Measurements from ENCODE around the gene SORBS2.

The SORBS2 gene

DNA sequence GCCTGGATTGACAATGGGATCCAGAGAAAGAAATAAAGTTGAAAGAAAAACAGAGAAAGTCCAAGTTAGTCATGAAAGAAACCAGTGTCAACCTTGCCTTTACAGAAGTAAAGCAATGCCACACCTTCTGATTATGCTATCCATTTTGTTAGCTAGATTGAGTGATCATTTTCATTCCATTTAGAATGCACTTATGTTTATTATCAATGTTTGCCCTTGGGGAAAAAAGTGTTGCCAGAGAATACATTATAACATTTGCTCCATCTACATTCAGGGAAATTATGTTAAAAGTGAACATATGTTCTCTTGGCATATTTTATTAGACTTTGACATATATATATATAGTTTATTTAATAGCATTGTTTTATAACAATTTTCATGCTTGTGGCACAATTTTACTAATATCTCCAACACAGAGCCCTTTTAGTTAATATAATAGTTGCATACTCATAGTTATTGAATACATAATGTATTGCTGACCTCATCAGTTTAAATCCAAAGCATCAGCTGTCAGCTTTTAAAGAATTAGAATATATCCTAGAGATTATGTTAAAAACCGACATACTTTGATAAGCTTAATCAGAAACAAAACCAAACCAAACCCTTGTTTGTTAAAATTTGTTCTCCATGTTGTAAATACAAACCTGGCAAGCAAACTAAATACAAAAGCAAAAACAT is 134.2 kb downstream of the SORBS2 start:
- DNase-seq (ENCODE audit: low read depth) = no peak

DNA sequence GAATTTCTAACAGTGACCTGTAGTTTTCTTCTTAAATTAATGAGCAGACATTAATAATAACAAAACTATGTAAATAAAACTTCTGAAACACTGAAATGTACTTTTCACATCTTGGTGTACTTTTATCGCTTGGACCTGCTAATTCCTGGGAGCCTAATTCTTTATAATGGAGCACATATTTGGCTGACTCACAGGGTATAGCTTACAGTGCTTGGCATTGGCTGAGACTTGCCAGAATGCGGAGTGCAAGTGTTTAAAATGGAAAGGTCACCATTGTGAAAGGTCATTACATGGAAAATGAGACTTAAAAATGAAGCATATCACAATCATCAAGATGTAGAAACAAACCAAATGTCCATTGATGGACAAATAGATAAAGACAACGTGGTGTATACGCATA is 139.4 kb downstream of the SORBS2 start:
- no peak for DNase-seq (ENCODE audit: low read depth)

DNA sequence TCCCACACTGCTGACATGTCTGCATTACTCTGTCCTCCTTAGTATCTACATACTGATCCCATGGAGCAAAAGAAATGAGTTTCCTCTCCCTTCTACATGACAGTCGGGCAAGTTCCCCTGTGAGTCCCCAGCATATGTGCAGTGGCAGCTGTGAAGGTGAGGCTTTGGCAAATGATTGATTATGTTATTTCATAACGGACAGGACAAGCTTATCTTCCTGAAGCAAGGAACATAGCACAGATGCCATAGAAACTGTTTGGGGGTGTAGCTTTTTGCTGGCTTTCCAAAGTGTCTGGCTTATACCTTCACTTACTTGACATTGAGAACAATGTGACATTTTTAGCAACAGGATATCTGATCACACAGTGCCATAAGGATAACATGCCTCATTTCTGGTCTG is 139.8 kb downstream of the SORBS2 start:
- DNase-seq (ENCODE audit: low read depth) = no peak

DNA sequence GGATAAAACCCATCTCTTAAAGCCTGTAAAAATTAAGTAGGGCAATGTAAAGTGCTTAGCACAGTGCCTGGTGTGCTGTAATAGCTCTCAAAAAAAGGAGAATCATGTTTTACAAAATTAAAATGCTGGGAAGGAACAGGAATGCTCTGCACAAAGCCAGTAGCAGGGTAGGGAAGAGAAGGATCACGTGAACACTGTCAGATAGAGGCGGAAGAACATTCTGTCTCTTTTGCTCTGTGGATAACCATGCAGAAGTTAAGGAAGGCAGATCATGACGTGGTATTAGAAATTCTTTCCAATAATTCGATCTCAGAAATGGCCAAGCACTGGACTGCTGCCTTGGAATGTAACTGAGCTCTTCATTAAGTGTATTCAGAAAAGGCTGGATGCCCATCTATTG is 140.5 kb downstream of the SORBS2 start:
- no peak for DNase-seq (ENCODE audit: low read depth)

DNA sequence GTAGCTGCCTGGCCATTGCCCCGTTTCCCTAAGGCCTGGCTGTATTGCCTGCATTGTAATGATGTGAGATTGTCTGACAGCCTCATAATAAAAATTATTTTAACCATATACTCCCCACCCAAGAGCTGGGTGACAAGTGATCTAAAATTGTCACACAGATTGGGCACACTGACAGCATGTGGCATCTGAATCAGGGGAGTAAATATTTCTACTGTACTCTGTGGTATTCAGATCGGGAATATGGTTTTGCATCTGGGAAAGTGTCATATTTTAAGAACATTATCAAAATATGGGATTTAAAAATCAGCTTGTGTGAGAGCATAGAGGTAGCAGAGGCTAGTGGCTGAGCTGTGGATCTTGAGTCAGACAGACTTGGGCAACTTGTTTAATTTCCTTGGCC is 140.9 kb downstream of the SORBS2 start:
- DNase-seq (ENCODE audit: low read depth) = no peak

GRCh38 chr4:185669288-185669687 is 142.7 kb downstream of the SORBS2 start:
- DNase-seq (ENCODE audit: low read depth) = no peak

GRCh38 chr4:185666156-185666555 is 145.8 kb downstream of the SORBS2 start:
- no peak for DNase-seq (ENCODE audit: low read depth)

GRCh38 chr4:185665655-185666054 is 146.3 kb downstream of the SORBS2 start:
- no peak for DNase-seq (ENCODE audit: low read depth)

GRCh38 chr4:185664481-185664880 is 147.5 kb downstream of the SORBS2 start:
- DNase-seq (ENCODE audit: low read depth) = no peak

GRCh38 chr4:185662030-185662778 is 149.8 kb downstream of the SORBS2 start:
- DNase-seq (ENCODE audit: low read depth) = no peak

DNA sequence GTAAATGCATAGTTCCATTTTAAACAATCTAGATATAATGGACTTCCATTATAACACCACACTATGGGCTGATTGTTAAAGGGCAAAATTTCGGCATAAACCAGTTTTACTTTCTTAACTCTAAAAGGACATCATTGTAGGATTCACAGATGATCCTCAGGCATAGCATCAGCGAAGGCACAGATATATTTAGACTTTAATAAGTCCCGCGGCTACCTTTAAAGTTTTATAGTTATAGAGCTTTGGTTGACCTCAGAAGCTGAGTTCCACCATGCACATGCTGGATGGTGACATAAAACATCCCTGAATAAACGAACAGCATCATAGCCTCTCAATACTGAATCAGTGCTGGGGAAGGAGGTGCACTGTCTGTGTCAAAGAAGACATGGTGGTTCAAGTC is 151.7 kb downstream of the SORBS2 start:
- no peak for DNase-seq (ENCODE audit: low read depth)

DNA sequence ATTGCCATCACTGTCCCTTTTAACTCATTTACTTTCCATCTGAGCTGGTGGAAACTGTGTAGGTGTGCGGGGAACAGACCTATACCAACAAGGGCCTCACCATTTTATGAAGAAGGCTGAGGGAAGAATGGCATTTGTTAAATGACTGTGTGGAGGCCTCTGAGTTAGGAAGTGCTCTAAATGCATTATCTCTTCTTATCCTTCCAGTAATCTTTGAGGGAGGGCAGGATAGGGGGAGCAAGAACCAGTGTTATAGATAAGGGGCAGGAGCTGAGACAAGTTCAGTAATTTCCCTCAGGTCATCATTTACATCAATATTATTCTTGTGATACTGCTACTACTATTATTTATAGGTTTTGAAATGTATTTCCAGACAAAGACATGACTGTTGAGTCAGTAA is 154.3 kb downstream of the SORBS2 start:
- no peak for DNase-seq (ENCODE audit: low read depth)

- peak; percentile 3 for DNase-seq (ENCODE audit: low read depth)
Measured at GRCh38 chr4:185657183-185657582, 154.8 kb downstream of the SORBS2 start.

DNA sequence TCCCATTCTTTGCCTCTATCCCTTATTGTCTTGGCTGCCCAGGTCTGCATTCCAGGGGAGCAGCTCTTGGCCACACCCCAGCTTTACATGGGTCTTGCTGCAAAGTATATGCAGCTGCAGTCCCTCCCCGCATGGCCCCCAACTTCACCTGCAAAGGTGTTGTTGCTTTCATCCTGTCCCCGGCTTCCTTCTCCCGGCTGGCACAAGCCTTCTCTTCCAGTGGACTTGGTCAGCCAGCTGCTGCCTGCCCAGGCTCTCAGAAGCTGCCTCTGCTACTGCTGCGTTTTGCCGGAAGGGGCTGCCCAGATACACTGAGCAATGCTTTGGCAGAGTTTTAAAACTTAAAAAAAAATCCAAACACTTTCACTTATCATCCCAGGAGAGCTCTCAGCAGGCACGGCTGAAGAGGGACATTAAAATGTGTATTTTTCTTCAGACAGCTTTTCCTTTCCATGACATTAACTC is 155.5 kb downstream of the SORBS2 start:
- DNase-seq (ENCODE audit: low read depth) = peak; percentile 38

GRCh38 chr4:185654965-185655554 is 156.9 kb downstream of the SORBS2 start:
- DNase-seq (ENCODE audit: low read depth) = no peak

DNA sequence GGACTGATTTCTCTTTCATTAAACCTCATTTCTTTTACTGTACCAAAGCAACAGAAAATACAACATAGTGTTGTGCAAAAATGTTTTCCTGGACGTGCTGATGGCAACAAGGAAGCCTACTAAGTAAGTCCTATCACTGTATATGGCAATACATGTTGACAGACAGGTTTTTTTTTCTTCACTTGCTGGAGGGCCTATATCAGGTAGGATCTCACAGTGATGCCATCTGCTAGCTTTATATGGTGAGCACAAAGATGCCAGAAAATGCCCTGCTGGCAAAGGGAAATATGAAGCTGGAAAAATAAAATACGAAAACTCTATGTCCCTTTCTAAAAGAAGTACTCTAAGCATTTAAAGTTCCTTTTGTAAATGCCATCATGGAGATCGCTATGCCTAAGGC is 157.7 kb downstream of the SORBS2 start:
- no peak for DNase-seq (ENCODE audit: low read depth)

- no peak for DNase-seq (ENCODE audit: low read depth)
Measured at GRCh38 chr4:185651851-185652250, 160.1 kb downstream of the SORBS2 start.

GRCh38 chr4:185651137-185651677 is 160.8 kb downstream of the SORBS2 start:
- peak; percentile 1 for DNase-seq (ENCODE audit: low read depth)

- no peak for DNase-seq (ENCODE audit: low read depth)
Measured at GRCh38 chr4:185648631-185649030, 163.4 kb downstream of the SORBS2 start.

DNA sequence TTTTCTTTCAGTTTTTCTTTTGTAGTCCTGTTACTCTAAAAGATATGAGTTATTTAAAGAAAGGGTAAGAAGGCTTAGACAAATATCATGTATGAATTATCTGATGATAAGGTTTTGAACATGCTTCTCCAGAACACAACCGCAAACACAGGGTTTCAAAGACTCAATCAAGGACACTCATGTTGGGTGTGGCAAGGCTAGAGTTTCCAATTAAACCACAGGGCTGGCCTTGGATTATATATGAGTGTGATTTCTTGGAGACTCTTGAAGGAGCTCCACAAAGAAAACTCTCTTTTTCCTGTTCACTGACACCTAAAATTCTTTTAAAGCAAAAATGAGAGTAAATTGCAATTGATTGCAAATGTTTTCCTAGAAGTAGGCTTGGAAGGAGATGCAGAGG is 166.6 kb downstream of the SORBS2 start:
- DNase-seq (ENCODE audit: low read depth) = no peak

GRCh38 chr4:185644408-185644807 is 167.6 kb downstream of the SORBS2 start:
- DNase-seq (ENCODE audit: low read depth) = no peak

DNA sequence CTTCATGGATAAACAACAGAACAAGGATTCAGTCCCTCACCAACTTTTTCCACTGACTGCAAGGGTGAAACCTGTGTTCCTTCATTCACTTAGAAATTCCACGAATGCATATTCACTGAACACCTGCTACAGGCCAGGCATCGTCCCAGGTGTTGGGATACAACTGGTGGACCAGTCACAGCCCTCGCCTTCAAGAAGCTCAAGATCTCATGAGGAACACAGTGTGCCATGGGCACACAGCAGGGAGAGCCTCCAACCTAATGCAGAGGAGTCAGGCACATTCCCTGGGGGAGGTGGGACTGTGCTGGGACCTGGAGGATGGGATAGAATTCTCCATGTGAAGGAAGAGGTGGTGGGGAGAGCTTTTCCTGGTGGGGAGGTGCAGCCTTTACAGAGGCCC is 169.1 kb downstream of the SORBS2 start:
- DNase-seq (ENCODE audit: low read depth) = no peak

All from amniotic epithelial cell (primary cell).